Testis (tissue), 2 donors: ENCODE measurements around the gene CREBRF.

Experiments
- POLR2A ChIP-seq: fragments of 450-650 bp; IDR thresholded peaks from one replicate; pipeline ENCODE4 v1.6.1; 2017; ENCODE audit warnings: antibody characterized with exemption, mild to moderate bottlenecking, moderate library complexity
- TF ChIP-seq, protein P1 (sequence below), 3 experiments: fragments of 450-650 bp in 2 of 3; fragments of 200-600 bp in 1 of 3; sonication (generic) in 1 of 3; IDR thresholded peaks; one replicate each; pipeline ENCODE4 v1.5.1; 2016 to 2019; ENCODE audit warnings: antibody characterized with exemption in 3 of 3, mild to moderate bottlenecking in 2 of 3, moderate library complexity in 1 of 3

- TF ChIP-seq, protein P1, sequence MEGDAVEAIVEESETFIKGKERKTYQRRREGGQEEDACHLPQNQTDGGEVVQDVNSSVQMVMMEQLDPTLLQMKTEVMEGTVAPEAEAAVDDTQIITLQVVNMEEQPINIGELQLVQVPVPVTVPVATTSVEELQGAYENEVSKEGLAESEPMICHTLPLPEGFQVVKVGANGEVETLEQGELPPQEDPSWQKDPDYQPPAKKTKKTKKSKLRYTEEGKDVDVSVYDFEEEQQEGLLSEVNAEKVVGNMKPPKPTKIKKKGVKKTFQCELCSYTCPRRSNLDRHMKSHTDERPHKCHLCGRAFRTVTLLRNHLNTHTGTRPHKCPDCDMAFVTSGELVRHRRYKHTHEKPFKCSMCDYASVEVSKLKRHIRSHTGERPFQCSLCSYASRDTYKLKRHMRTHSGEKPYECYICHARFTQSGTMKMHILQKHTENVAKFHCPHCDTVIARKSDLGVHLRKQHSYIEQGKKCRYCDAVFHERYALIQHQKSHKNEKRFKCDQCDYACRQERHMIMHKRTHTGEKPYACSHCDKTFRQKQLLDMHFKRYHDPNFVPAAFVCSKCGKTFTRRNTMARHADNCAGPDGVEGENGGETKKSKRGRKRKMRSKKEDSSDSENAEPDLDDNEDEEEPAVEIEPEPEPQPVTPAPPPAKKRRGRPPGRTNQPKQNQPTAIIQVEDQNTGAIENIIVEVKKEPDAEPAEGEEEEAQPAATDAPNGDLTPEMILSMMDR (IDR thresholded peaks at IDR 0.05), result no peak
- TF ChIP-seq POLR2A, result no peak
Observed at GRCh38 chr5:173093606-173094005, 37.5 kb downstream of the CREBRF start.
